GM21619 (cell line): Measurements from ENCODE around the gene SERPINF2.
"Not testable (repeated sequence)": the region's sequence is repeated elsewhere in the genome, so short reads cannot be mapped to it uniquely, and the experiment has no call there.

Experiments
- ATAC-seq: cut with Tn5 transposase; IDR thresholded peaks from one replicate; pipeline ENCODE4 v1.9.1; 2021; ENCODE audit not compliant: unreplicated experiment

The SERPINF2 gene

DNA sequence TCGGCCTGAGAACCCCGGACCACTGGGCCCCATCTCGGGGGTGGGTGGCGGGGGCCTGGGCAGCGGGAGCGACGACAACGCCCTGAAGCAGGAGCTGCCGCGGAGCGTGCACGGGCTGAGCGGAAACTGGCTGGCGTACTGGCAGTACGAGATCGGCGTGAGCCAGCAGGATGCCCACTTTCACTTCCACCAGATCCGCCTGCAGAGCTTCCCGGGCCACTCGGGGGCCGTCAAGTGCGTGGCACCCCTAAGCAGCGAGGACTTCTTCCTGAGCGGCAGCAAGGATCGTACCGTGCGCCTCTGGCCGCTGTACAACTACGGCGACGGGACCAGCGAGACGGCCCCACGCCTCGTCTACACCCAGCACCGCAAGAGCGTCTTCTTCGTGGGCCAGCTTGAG is 8.9 kb upstream of the SERPINF2 start:
- no peak for ATAC-seq

DNA sequence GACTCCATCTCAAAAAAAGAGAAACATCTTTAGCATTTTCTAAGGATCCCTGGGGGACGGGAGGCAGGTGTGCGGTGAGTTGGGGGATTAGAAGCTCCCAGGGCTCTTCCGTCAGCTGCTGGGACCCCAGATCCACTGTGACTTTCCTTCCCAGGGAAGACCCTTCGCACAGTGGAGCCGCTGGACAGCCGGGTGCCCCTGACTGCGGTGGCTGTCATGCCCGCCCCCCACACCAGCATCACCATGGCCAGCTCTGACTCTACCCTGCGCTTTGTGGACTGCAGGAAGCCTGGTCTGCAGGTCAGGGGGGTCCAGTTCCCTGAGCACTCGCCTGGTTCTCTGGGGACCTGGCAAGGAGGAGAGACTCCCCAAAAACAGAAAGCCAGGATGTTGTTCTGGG is 7.3 kb upstream of the SERPINF2 start:
- ATAC-seq: no peak

DNA sequence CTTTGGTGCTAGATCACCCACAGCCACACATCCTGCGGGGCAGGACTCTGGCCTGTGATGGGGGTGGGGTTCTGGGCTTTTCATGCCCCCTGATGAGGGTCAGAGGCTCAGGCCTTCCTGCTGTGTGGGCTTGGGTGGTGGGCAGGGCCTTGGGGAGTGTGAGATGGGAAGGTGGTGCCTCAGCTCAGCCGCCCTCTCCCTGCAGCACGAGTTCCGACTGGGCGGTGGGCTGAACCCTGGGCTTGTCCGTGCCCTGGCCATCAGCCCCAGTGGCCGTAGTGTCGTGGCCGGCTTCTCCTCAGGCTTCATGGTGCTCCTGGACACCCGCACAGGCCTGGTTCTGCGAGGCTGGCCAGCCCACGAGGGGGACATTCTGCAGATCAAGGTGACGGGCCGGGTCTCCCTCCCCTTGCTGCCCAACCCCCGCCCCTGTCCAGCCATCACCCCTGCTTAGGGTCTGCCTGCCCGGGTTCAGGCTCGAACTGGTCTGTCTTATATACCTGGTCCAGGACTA is 6.8 kb upstream of the SERPINF2 start:
- ATAC-seq: no peak

DNA sequence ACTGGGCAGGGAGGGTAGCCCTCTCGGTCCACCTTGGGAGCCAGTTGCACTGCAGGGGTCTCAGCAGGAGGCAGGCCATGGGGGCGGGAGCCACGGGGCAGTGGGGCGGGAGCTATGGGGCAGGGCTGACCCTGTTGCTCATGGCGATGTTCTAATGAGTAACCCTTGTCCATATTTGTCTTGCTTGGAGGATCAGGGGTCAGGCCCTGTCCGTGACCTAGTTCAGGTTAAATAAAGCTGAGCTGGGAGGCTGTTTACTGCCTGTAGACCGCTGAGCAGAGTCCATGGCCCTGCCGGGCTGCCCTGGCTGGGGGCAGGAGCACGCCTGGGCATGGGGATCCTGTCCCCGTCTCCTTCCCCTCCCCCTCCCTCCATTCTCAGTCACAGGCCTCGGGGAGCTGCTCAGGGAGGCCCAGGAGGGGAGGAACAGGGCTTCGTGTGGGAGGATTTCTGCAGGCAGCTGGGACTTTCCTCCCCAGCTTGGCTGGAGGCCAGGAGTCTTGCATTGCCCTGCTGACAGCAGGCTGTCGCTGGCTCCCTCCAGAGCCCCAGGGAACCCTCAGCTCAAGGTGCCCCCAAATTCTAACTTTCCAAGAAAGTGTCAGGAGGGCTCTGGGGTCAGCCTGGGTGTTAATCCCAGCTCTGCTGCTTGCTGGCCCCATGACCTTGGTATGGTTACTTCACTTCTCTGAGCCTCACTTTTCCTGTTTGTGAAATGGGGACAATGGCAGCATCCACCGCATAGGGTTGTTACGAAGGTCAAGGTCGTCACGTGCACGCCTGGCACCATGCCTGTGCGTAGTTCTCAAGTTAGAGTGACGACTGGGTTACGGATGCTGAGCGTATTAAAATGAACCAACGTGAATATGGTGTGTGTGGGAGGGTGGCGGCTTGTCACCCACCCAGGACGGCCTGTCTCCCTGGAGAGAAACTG is 6.1 kb upstream of the SERPINF2 start:
- no peak for ATAC-seq

DNA sequence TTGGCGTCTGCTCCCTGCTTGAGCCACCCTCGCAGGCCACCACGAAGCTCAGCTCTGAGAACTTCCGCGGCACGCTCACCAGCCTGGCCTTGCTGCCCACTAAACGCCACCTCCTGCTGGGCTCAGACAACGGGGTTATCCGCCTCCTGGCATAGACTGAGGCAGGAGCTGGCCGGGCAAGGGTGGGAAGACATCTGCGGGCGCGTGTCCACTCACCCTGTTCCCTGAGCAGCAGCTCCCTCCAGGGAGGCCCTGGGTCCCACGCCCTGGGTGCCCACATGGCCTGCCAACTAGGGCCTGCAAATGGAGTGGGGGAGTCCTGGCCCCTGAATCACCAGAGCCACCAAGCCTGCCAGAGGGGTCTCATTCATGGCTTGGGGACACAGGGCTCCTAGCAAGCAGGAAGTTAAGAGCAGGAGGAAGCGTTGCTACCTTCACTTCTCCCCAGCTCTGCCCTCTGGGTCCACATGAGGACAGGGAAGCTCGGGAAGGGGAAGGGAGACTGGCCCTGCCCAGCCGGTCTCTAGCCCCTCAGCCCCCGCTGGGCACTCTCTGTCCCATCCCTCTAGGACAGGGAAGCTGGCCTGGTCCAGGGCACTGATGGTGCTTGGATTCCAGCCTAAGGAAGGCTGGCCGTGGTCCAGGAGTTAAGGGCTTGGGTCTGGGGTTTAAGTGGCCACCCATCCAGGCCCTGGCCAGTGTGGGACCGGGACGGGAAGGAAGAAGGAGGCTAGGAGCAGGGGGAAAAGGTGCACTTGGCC is 5.0 kb upstream of the SERPINF2 start:
- ATAC-seq: no peak

DNA sequence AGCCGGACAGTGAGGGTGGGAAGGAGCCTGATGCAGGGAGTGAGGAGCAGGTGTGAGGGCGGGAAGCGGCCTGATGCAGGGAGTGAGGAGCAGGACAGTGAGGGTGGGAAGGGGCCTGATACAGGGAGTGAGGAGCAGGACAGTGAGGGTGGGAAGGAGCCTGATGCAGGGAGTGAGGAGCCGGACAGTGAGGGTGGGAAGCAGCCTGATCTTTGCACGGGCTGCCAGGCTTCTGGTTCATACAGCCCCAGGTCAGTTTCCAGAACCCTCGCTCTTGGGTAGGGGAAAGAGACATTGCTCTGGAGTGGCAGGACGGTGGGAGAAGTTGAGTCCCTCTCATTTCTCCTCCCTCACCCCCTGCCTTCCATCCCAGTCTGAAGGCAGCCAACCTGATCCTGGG is 772 bp upstream of the SERPINF2 start:
- ATAC-seq: not testable (repeated sequence)

DNA sequence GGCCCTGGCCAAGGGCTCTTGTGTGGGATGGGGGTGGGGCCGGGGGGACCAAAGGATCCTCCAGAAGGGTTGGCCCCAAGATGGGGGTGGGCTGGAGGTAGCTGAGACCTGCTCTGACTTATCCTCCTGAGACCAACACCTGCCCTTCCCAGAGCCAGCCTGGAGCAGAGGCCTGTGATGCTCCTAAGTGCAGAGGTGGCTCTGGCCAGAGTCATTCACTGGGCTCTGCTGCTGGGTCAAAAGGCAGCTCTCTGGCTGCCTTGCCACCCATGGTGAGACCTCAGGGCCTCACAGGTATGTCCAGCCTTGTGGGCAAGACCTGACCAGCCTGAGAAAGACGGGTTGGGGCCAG is 393 bp downstream of the SERPINF2 start:
- no peak for ATAC-seq

DNA sequence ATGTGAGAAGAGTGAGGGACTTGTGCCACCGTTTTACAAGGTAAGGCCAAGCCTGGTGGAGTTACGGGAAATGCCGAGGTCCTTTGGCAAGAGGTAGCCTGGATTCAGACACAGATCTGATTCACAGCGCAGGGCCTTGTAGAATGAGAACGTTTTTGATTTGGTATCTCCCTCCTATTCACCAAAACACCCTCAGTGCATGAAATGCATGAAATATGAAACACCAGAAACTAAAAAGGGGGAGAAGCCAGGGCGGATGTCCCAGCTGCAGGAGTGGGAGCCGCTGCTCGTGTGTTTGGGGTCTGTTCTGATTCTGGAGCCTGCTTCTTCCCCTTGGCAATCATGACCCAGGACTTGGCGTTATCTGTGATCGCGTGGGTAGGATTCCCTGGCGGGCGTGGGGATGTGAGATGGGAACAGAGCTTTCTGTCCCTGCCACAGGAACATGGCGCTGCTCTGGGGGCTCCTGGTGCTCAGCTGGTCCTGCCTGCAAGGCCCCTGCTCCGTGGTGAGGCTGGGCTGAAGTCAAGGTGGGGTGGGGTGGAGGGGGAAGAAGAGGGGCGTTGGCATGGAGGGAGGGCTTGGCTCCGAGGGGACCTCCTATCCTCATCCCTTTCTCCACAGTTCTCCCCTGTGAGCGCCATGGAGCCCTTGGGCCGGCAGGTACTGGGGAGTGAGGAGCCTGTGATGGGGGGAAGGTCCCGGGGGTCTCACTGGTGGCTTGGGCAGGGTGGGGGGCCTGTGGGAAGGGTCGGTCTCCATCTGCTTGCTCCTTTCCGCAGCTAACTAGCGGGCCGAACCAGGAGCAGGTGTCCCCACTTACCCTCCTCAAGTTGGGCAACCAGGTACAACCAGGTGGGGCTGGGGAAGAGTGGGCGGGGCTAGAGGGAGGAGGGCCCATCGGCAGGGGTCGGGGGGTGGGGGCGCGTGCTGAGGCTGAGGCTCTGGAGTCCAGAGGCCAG is 2.2 kb downstream of the SERPINF2 start:
- ATAC-seq: no peak

DNA sequence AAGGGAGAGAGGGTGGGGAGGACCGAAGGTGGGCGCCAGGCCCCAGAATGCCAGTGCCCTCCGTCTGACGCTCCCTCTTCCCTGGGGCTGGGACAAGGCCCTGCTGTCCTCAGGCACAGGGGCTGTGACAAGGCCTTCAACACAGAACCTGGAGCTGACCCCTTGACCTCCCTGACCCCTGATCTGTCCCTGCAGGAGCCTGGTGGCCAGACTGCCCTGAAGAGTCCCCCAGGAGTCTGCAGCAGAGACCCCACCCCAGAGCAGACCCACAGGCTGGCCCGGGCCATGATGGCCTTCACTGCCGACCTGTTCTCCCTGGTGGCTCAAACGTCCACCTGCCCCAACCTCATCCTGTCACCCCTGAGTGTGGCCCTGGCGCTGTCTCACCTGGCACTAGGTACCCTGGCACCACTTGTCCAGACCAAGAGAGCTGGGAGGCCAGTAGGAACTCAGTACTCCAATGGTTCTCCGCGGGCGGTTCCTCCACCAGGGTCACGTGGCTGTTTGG is 2.9 kb downstream of the SERPINF2 start:
- ATAC-seq: no peak

DNA sequence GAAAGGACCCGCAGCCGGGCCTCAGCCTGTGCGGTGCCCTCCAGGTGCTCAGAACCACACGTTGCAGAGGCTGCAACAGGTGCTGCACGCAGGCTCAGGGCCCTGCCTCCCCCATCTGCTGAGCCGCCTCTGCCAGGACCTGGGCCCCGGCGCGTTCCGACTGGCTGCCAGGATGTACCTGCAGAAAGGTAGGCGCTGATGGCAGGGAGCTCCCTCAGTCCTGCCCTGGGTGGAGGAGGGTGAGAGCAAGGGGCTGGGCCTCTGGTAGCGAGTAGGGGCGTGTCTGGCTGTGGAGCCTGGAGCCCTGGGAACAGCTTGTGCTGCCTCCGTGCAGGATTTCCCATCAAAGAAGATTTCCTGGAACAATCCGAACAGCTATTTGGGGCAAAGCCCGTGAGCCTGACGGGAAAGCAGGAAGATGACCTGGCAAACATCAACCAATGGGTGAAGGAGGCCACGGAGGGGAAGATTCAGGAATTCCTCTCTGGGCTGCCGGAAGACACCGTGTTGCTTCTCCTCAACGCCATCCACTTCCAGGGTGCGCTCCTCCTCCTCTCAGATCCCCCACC is 4.4 kb downstream of the SERPINF2 start:
- no peak for ATAC-seq

DNA sequence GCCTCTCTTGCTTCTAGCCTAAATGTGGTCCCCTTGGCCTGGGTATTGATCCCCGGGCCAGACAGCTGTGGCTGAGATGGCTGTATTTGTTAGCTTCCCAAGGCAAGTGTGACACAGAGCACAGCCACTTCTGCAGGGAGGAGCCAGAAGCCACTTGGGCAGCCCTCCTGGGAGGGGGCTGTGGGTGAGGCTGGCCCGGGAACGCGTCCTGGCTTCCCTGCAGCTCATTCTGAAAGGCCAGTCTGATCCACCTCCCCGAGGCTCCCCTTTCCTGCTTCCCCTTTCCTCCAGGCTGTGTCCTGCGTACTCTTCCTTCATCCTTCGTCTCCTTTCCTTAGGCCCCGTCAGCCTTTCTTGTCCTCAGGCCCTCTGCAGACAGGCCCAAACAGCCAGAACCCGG is 8.0 kb downstream of the SERPINF2 start:
- no peak for ATAC-seq

DNA sequence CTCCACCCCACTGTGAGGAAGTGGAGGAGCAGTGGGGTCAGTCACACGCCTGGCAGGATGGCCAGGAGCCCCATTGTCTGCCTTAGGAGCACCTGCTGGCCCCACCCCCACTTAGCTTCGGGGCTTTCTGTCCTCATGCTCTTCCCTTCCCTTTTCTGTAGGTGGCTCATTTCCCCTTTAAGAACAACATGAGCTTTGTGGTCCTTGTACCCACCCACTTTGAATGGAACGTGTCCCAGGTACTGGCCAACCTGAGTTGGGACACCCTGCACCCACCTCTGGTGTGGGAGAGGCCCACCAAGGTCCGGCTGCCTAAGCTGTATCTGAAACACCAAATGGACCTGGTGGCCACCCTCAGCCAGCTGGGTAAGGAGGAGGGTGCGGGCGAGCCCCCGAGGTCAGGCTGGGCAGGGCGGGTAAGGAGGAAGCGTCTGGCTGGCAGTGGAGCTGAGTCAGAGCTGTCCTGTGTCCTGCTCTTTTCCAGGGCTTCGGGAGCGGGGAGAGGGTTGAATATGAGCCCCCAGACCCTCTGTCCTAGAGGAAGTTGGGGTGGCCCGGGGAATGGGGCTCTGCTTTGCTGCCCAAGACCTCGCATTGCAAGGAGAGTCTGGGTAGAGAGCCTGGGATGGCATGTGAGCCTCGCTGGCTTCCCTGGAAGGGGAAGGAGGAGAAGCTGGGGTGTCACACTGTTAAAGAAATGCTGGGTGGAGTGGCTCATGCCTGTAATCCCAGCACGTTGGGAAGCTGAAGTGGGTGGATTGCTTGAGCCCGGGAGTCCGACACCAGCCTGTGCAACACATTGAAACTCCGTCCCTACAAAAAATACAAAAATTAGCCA is 10.0 kb downstream of the SERPINF2 start:
- ATAC-seq: no peak

DNA sequence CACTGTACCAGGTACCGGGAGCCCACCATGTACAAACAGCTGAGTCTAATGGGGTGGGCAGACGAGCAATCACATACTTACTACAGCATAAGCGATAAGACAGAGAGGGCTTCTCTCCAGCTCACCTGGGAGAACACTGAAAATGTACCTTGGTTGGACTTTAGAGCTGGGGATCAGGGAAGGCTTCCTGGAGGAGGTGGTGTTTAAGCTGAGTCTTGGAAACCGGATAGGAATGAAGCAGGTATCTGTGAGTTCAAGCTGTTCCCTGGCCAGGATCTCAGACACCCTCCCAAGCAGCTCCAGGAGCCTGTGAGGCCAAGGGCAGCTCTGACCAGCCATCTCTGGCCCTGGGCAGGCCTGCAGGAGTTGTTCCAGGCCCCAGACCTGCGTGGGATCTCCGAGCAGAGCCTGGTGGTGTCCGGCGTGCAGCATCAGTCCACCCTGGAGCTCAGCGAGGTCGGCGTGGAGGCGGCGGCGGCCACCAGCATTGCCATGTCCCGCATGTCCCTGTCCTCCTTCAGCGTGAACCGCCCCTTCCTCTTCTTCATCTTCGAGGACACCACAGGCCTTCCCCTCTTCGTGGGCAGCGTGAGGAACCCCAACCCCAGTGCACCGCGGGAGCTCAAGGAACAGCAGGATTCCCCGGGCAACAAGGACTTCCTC is 11.2 kb downstream of the SERPINF2 start:
- ATAC-seq: no peak

DNA sequence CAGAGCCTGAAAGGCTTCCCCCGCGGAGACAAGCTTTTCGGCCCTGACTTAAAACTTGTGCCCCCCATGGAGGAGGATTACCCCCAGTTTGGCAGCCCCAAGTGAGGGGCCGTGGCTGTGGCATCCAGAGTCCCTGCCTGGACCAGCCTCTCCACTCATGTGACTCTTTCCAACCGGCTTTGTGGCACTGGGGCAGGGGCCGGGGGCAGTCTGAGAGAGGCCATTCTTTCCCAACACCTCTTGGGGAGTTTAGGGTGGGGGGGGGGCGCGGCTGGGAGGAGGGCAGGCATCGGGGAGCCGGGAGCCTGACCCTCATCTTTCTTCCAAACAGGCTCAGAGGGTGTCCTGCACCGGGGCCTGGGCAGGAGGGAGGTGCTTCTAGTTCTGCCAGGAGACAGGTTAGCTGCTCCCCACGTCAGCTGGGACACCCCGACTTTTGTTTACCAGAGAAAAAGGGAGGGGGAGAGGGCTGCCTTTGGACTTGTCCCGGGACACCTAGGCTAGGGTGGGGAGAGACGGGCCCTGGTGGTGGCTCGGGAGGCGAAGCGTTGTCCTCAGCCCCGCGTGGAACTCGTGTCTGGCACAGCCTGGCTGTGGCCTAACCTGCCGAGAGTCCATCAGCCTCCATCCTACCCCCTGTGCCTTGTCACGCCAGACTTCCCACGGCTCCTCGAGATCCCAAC is 11.9 kb downstream of the SERPINF2 start:
- ATAC-seq: no peak

DNA sequence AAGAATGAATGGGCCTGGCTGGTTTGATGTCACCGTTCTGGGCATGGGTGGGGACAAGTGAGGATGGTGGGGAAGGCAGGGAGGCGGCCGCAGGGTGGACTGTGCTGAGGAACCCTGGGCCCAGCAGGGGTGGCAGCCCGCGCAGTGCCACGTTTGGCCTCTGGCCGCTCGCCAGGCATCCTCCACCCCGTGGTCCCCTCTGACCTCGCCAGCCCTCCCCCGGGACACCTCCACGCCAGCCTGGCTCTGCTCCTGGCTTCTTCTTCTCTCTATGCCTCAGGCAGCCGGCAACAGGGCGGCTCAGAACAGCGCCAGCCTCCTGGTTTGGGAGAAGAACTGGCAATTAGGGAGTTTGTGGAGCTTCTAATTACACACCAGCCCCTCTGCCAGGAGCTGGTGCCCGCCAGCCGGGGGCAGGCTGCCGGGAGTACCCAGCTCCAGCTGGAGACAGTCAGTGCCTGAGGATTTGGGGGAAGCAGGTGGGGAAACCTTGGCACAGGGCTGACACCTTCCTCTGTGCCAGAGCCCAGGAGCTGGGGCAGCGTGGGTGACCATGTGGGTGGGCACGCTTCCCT is 12.7 kb downstream of the SERPINF2 start:
- ATAC-seq: no peak

DNA sequence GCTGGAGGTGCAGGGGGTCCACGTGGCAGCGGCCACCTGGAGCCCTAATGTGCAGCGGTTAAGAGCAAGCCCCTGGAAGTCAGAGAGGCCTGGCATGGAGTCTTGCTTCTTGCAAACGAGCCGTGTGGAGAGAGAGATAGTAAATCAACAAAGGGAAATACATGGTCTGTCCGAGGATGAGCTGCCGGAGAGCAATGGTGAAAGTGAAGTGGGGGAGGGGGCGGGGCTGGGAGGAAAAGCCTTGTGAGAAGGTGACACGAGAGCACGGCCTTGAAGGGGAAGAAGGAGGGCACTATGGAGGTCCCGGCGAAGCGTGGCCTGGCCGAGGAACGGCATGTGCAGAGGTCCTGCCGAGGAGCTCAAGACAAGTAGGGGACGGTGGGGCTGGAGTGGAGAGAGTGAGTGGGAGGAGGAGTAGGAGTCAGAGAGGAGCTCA is 13.2 kb downstream of the SERPINF2 start:
- no peak for ATAC-seq

DNA sequence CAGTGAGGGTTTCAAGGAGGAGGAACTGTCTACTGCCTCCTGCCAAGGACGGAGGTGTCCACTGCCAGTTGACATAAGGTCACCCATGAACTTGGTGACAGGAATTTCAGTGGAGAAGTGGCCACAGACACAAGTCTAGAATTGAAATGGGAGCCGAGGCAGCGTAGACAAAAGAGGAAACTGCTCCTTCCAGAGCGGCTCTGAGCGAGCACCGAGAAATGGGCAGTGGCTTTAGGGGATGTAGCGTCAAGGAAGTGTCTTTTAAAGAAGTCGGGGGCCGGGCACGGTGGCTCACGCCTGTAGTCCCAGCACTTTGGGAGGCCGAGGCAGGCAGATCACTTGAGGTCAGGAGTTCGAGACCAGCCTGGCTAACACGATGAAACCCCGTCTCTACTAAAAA is 16.1 kb downstream of the SERPINF2 start:
- ATAC-seq: no peak

DNA sequence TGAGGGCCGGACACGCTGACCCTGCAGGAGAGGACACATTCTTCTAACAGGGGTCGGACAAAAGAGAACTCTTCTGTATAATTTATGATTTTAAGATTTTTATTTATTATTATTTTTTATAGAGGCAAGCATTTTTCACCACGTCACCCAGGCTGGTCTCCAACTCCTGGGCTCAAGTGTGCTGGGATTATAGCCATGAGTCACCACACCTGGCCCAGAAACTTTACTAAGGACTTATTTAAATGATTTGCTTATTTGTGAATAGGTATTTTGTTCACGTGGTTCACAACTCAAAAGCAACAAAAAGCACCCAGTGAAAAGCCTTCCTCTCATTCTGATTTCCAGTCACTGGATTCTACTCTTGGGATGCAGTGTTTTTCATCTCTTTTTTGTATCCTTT is 16.9 kb downstream of the SERPINF2 start:
- no peak for ATAC-seq
